CD14-positive monocyte (primary cell): ENCODE measurements around the gene COPG2. TPM values are rescaled to one million over a fixed set of nuclear protein-coding genes. Genes with fewer than 3 reads are reported as not detected.

ENCODE experiments used
- DNase-seq, 3 donors: peaks; one replicate each; pipeline ENCODE4 v3.0.0-alpha.2; 2011 to 2022
- H2AFZ ChIP-seq: 2 replicates; pipeline ENCODE4 v1.6.0; 2012; ENCODE audit warnings: mild to moderate bottlenecking, low read depth, low read length, inconsistent platforms; ENCODE audit not compliant: insufficient read depth, poor library complexity, severe bottlenecking
- H3K27ac ChIP-seq, 2 donors: 1 replicate in 1 of 2; 2 replicates in 1 of 2; pipeline ENCODE4 v1.5.1; 2012 to 2013; ENCODE audit warnings: low read length in 2 of 2, control low read depth in 1 of 2, inconsistent platforms in 1 of 2, low read depth in 1 of 2, mild to moderate bottlenecking in 1 of 2
- H3K27me3 ChIP-seq, 2 donors: one replicate each; pipeline versions ENCODE4 v1.6.0 to v1.6.1; 2011 to 2013; ENCODE audit warnings: low read length in 2 of 2; ENCODE audit not compliant: control insufficient read depth in 2 of 2, insufficient read depth in 2 of 2
- H3K36me3 ChIP-seq, 2 donors: replicated peaks in 1 of 2; 1 replicate in 1 of 2; 2 replicates in 1 of 2; pipeline versions ENCODE4 v1.5.1 to v1.6.1; 2012 to 2013; ENCODE audit warnings: low read length in 2 of 2, control low read depth in 1 of 2, inconsistent platforms in 1 of 2, mild to moderate bottlenecking in 1 of 2; ENCODE audit not compliant: insufficient read depth in 2 of 2, control insufficient read depth in 1 of 2
- H3K4me1 ChIP-seq, 2 donors: 1 replicate in 1 of 2; 2 replicates in 1 of 2; pipeline versions ENCODE4 v1.5.1 to v1.6.1; 2012 to 2013; ENCODE audit warnings: low read length in 2 of 2, control low read depth in 1 of 2, inconsistent platforms in 1 of 2, mild to moderate bottlenecking in 1 of 2, moderate library complexity in 1 of 2; ENCODE audit not compliant: insufficient read depth in 2 of 2, control insufficient read depth in 1 of 2
- H3K4me2 ChIP-seq: replicated peaks from 2 replicates; pipeline ENCODE3; 2012; ENCODE audit warnings: low read length, moderate library complexity, mild to moderate bottlenecking; ENCODE audit not compliant: poor library complexity, severe bottlenecking; ENCODE audit errors: extremely low read depth
- H3K4me3 ChIP-seq, 3 experiments: fragments of 200-600 bp in 1 of 3; sonication (generic) in 1 of 3; replicated peaks in 1 of 3; 1 replicate in 2 of 3; 2 replicates in 1 of 3; pipeline ENCODE4 v1.5.1; 2011 to 2013; ENCODE audit warnings: low read length in 3 of 3, mild to moderate bottlenecking in 3 of 3, control low read depth in 2 of 3, low read depth in 2 of 3, inconsistent platforms in 1 of 3, moderate library complexity in 1 of 3
- H3K79me2 ChIP-seq: 2 replicates; pipeline ENCODE4 v1.6.0; 2012; ENCODE audit warnings: mild to moderate bottlenecking, control low read depth, inconsistent platforms, low read length, moderate library complexity; ENCODE audit not compliant: insufficient read depth
- H3K9ac ChIP-seq: 2 replicates; pipeline ENCODE4 v1.6.0; 2017; ENCODE audit warnings: low read length, mild to moderate bottlenecking; ENCODE audit not compliant: insufficient read depth, poor library complexity, severe bottlenecking
- H3K9me3 ChIP-seq, 2 donors: replicated peaks in 1 of 2; 1 replicate in 1 of 2; 2 replicates in 1 of 2; pipeline versions ENCODE4 v1.5.1 to v1.6.1; 2012 to 2013; ENCODE audit warnings: low read length in 2 of 2, control low read depth in 1 of 2; ENCODE audit not compliant: control insufficient read depth in 1 of 2, insufficient read depth in 1 of 2
- H4K20me1 ChIP-seq: 2 replicates; pipeline ENCODE4 v1.6.0; 2012; ENCODE audit warnings: mild to moderate bottlenecking, low read length, control low read depth, moderate library complexity; ENCODE audit not compliant: insufficient read depth
- H3K27ac Mint-ChIP-seq, 7 donors: one replicate each; pipeline ENCODE4 v1.8.0; 2020; ENCODE audit warnings: mild to moderate bottlenecking in 7 of 7, mixed read lengths in 7 of 7, moderate library complexity in 6 of 7, inconsistent platforms in 2 of 7
- H3K27me3 Mint-ChIP-seq, 3 donors: one replicate each; pipeline ENCODE4 v1.8.0; 2021 to 2022; ENCODE audit warnings: low read depth in 3 of 3, mild to moderate bottlenecking in 3 of 3, mixed read lengths in 3 of 3, moderate library complexity in 3 of 3, inconsistent platforms in 1 of 3
- H3K36me3 Mint-ChIP-seq, 2 donors: one replicate each; pipeline ENCODE4 v1.8.0; 2020; ENCODE audit warnings: mixed read lengths in 2 of 2, inconsistent platforms in 1 of 2, mild to moderate bottlenecking in 1 of 2
- H3K4me1 Mint-ChIP-seq: one replicate; pipeline ENCODE4 v1.8.0; 2020; ENCODE audit warnings: mild to moderate bottlenecking, mixed read lengths
- H3K4me3 Mint-ChIP-seq, 2 donors: one replicate each; pipeline ENCODE4 v1.8.0; 2020; ENCODE audit warnings: mild to moderate bottlenecking in 2 of 2, mixed read lengths in 2 of 2, moderate library complexity in 1 of 2
- H3K9me3 Mint-ChIP-seq, 7 donors: one replicate each; pipeline ENCODE4 v1.8.0; 2020 to 2022; ENCODE audit warnings: mixed read lengths in 7 of 7, mild to moderate bottlenecking in 6 of 7, moderate library complexity in 6 of 7, inconsistent platforms in 2 of 7
- WGBS: methylation state at CpG from one replicate; pipeline ENCODE4 v1.1.5; 2013; ENCODE audit warnings: missing lambda C conversion rate; ENCODE audit not compliant: insufficient coverage; 5-methylcytosine and 5-hydroxymethylcytosine counted together
- intact Hi-C, 2 donors: fragments of 100-400 bp; cut with micrococcal nuclease; formaldehyde crosslinking; loops; one replicate each; pipeline versions ENCODE4 v1.15.0 to v1.15.1; 2023
- polyA plus RNA-seq, 3 donors: library from polyadenylated mRNA; depleted of rRNA in 1 of 3; unstranded in 2 of 3; stranded (reverse) in 1 of 3; fragments of 300-500 nt in 2 of 3; fragments of >200 nt in 1 of 3; fragmentation: Illumina TruSeq in 2 of 3; gene quantifications; 1 replicate in 2 of 3; 2 replicates in 1 of 3; pipeline ENCODE4 v1.2.3, GENCODE V29; 2012 to 2021
- TF ChIP-seq, protein P1 (sequence below): fragments of 200-600 bp; IDR thresholded peaks from one replicate; pipeline ENCODE4 v1.8.0; 2022; ENCODE audit warnings: antibody characterized with exemption, mild to moderate bottlenecking

COPG2 gene
- polyA plus RNA-seq, 3 donors: 2.7 to 10.3 (median 9.6) TPM

DNA sequence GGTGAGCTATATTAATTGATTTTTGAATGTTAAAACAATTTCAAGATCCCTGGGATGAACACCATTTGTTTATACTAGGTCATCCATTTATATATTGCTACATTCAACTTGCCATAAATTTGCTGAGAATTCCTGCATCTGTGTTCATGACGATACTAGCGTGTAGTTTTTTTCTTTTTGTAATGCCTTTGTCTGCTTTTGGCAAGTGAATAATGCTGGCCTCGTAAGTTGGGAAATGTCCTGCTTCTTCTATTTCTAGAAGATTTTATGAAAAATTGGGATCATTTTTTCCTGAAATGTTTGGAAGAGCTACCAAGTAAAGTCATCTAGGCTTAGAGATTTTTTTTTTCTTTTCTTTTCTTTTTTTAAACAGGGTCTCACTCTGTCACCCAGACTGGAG, 189.6 kb downstream of the COPG2 start:
- 93% methylated on average over 3 of the region's 3 CpGs for WGBS

DNA sequence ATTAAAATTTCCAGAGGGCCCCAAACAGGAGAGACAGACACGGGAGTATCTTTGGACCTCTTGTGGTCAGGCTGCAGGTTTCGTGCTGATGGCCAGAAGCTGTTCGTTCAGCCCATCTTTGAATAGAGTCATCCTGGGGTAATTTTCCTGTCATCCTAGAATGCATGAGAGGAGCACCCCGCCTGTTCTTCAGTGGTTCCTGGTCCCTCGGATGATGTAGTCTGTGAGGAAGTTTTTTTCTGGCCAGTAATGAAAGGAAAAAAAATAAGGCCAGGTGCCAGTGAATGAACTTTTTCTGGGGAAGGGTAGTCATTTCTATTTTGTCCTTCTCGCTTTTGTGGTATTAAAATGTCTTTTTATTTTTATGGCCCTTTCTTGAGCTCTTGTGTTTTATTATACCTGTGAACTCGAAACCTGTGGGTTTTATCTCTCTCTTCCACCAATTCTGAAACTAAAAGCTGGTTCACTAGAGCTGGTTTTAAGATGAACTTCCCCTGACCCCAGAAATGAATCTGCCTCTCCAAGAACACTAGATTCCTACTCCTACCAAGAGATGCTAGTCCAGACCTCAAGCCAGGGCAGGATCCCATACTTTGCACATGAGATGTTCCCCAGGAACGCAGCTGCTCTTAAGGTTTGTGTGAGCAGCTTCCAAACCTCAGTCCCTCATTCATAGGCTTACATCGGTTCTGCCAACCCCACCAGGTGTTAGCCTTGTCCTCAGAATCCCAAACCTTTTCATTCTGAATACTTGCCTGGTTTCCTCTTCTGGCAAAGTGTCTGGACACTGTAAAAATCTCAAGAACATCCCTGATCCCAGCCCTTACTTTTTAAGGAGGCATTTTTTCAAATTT, 192.0 kb downstream of the COPG2 start:
- Histone ChIP-seq H3K9ac (no peak overlapping the region), H3K79me2 (no peaks in the 10 kb centered on the region), H3K36me3 (no peaks in the 10 kb centered on the region), H3K4me3 (no peak overlapping the region), H3K9me3 (no peaks in the 10 kb centered on the region), H3K4me1 (peaks cover 30 to 35% of the 10 kb centered on the region in 2 donors), H3K27ac (no peak overlapping the region), H4K20me1 (no peaks in the 10 kb centered on the region), H3K4me2 (no peak overlapping the region), H3K27me3 (no peaks in the 10 kb centered on the region), H2AFZ (no peak overlapping the region)
- 78% methylated on average over 8 of the region's 9 CpGs for WGBS
- Mint-ChIP-seq H3K27ac (no peak overlapping the region), H3K4me3 (no peak overlapping the region), H3K9me3 (peaks cover 0 to 8% (median 2%) of the 10 kb centered on the region in 7 donors), H3K36me3 (no peaks in the 10 kb centered on the region), H3K27me3 (peaks cover 0 to 3% (median 1%) of the 10 kb centered on the region in 3 donors), H3K4me1 (peaks cover 34% of the 10 kb centered on the region)
- DNase-seq: no peak
- intact Hi-C loops: no loop called here
- TF ChIP-seq, protein P1, sequence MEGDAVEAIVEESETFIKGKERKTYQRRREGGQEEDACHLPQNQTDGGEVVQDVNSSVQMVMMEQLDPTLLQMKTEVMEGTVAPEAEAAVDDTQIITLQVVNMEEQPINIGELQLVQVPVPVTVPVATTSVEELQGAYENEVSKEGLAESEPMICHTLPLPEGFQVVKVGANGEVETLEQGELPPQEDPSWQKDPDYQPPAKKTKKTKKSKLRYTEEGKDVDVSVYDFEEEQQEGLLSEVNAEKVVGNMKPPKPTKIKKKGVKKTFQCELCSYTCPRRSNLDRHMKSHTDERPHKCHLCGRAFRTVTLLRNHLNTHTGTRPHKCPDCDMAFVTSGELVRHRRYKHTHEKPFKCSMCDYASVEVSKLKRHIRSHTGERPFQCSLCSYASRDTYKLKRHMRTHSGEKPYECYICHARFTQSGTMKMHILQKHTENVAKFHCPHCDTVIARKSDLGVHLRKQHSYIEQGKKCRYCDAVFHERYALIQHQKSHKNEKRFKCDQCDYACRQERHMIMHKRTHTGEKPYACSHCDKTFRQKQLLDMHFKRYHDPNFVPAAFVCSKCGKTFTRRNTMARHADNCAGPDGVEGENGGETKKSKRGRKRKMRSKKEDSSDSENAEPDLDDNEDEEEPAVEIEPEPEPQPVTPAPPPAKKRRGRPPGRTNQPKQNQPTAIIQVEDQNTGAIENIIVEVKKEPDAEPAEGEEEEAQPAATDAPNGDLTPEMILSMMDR: no peak

More for the DNA sequence above, 189.6 kb downstream of the COPG2 start:
- Histone ChIP-seq H2AFZ (no peak overlapping the region), H3K4me1 (peaks cover 18 to 19% of the 10 kb centered on the region in 2 donors), H3K9ac (no peak overlapping the region), H3K9me3 (no peaks in the 10 kb centered on the region), H3K4me2 (no peak overlapping the region), H3K36me3 (no peaks in the 10 kb centered on the region), H3K27me3 (no peaks in the 10 kb centered on the region), H4K20me1 (no peaks in the 10 kb centered on the region), H3K79me2 (no peaks in the 10 kb centered on the region), H3K4me3 (no peak overlapping the region), H3K27ac (no peak overlapping the region)
- Mint-ChIP-seq H3K36me3 (no peaks in the 10 kb centered on the region), H3K4me3 (no peak overlapping the region), H3K9me3 (peaks cover 0 to 8% (median 0%) of the 10 kb centered on the region in 7 donors), H3K27ac (no peak overlapping the region), H3K27me3 (peaks cover 0 to 1% (median 0%) of the 10 kb centered on the region in 3 donors), H3K4me1 (peaks cover 25% of the 10 kb centered on the region)
- no peak for DNase-seq
- TF ChIP-seq, protein P1: no peak
- intact Hi-C loops: no loop called here
